HepG2 (cell line): ENCODE results near the gene SMPD2. TPM values are rescaled to one million over a fixed set of nuclear protein-coding genes. Genes with fewer than 3 reads are reported as not detected.
"Not testable (repeated sequence)": the region's sequence is repeated elsewhere in the genome, so short reads cannot be mapped to it uniquely, and the experiment has no call there.

Experiments
- ATAC-seq: fragments of 200-7000 bp; cut with Tn5 transposase; 3 replicates; pipeline ENCODE4 v1.9.1; 2020; ENCODE audit warnings: mild to moderate bottlenecking, moderate library complexity
- BruUV-seq: library from RNA; stranded (reverse); fragments of 400-500 nt; replicated peaks from 2 replicates; lab custom pipeline; 2021; lab: Mats Ljungman, UMichigan
- CTCF ChIA-PET: fragments of 300-600 bp; formaldehyde crosslinking; extraction: SDS; loops from one replicate; lab custom pipeline; 2021; ENCODE audit warnings: low total read pairs, inconsistent platforms, low intra/inter-chr PET ratio; lab: Yijun Ruan, JAX
- POLR2A ChIA-PET: fragments of 350-600 bp; sonication (Branson Sonifier 250); formaldehyde crosslinking; loops from one replicate; lab custom pipeline; 2020; ENCODE audit warnings: antibody characterized with exemption, inconsistent platforms; lab: Yijun Ruan, JAX
- DNase-seq: peaks from one replicate; pipeline ENCODE4 v3.0.0-alpha.2; 2015; ENCODE audit warnings: low spot score
- FAIRE-seq: peaks from 3 replicates; lab custom pipeline; 2011; peaks lifted over from hg19 to GRCh38; lab: Jason Lieb, UNC
- H2AFZ ChIP-seq: one replicate; pipeline ENCODE4 v1.6.1; 2011; ENCODE audit warnings: low read length, inconsistent platforms
- H3K27ac ChIP-seq: fragments of 300-600 bp; 3 replicates; pipeline ENCODE4 v1.8.0; 2011; ENCODE audit warnings: mixed run types, mild to moderate bottlenecking, mixed read lengths, low read length, inconsistent platforms; ENCODE audit not compliant: insufficient read depth; ENCODE audit errors: extremely low read length
- H3K27me3 ChIP-seq, 2 experiments: fragments of 200-600 bp in 1 of 2; 2 replicates in 1 of 2; 3 replicates in 1 of 2; pipeline versions ENCODE4 v1.6.0 to v1.8.0; 2011; ENCODE audit warnings: low read length in 2 of 2, mild to moderate bottlenecking in 2 of 2, moderate library complexity in 2 of 2, inconsistent platforms in 1 of 2; ENCODE audit not compliant: insufficient read depth in 2 of 2, control insufficient read depth in 1 of 2
- H3K36me3 ChIP-seq, 2 experiments: fragments of 200-600 bp in 1 of 2; replicated peaks in 1 of 2; 2 replicates in 1 of 2; 3 replicates in 1 of 2; pipeline versions ENCODE4 v1.5.1 to v1.8.0; 2011; ENCODE audit warnings: low read length in 2 of 2, inconsistent platforms in 1 of 2; ENCODE audit not compliant: insufficient read depth in 2 of 2, control insufficient read depth in 1 of 2
- H3K4me1 ChIP-seq: 2 replicates; pipeline ENCODE4 v1.5.1; 2012; ENCODE audit warnings: low read length, inconsistent platforms; ENCODE audit not compliant: insufficient read depth
- H3K4me2 ChIP-seq: 2 replicates; pipeline ENCODE4 v1.6.0; 2011; ENCODE audit warnings: low read depth, low read length, inconsistent platforms
- H3K4me3 ChIP-seq, 3 experiments: fragments of 200-600 bp in 1 of 3; sonication (generic), shearing (Covaris generic) in 1 of 3; replicated peaks in 1 of 3; 2 replicates each; pipeline ENCODE4 v1.5.1; 2011 to 2016; ENCODE audit warnings: low read length in 3 of 3, inconsistent platforms in 2 of 3, low read depth in 2 of 3, mild to moderate bottlenecking in 2 of 3, control low read depth in 1 of 3, mixed read lengths in 1 of 3; ENCODE audit not compliant: insufficient read depth in 1 of 3
- H3K79me2 ChIP-seq: one replicate; pipeline ENCODE4 v1.6.1; 2011; ENCODE audit warnings: low read length, inconsistent platforms; ENCODE audit not compliant: insufficient read depth
- H3K9ac ChIP-seq: 2 replicates; pipeline ENCODE4 v1.6.0; 2011; ENCODE audit warnings: mild to moderate bottlenecking, low read depth, low read length, inconsistent platforms; ENCODE audit not compliant: insufficient read depth
- H3K9me3 ChIP-seq: 2 replicates; pipeline ENCODE4 v1.5.1; 2012; ENCODE audit warnings: mild to moderate bottlenecking, low read length
- H4K20me1 ChIP-seq: 2 replicates; pipeline ENCODE4 v1.6.0; 2011; ENCODE audit warnings: inconsistent platforms, mild to moderate bottlenecking, low read length, moderate library complexity; ENCODE audit not compliant: insufficient read depth
- CC2D1A ChIP-seq: sonication (generic); formaldehyde crosslinking; IDR thresholded peaks from 2 replicates; pipeline ENCODE4 v1.8.1; 2023; ENCODE audit warnings: mild to moderate bottlenecking, missing genetic modification reagents
- CEBPZ ChIP-seq: IDR thresholded peaks from 2 replicates; pipeline ENCODE4 v1.6.1; 2012; ENCODE audit warnings: low read length, improper control_type of control experiment
- CSRNP1 ChIP-seq: sonication (generic); formaldehyde crosslinking; IDR thresholded peaks from 2 replicates; pipeline ENCODE4 v1.8.1; 2023; ENCODE audit warnings: mild to moderate bottlenecking, missing genetic modification reagents
- KDM4B ChIP-seq: sonication (generic); formaldehyde crosslinking; IDR thresholded peaks from 2 replicates; pipeline ENCODE4 v1.4.0; 2020; ENCODE audit warnings: missing genetic modification reagents
- NKX3-1 ChIP-seq: sonication (generic); formaldehyde crosslinking; IDR thresholded peaks from 2 replicates; pipeline ENCODE4 v1.5.0; 2020; ENCODE audit warnings: missing genetic modification reagents
- RBFOX2 ChIP-seq: fragments of 200-400 bp; formaldehyde crosslinking; IDR thresholded peaks from 2 replicates; pipeline ENCODE4 v1.6.1; 2017; ENCODE audit warnings: low read depth, mild to moderate bottlenecking, low read length
- RFX5 ChIP-seq: IDR thresholded peaks from 2 replicates; pipeline ENCODE4 v1.6.1; 2011; ENCODE audit warnings: low read depth, low read length, improper control_type of control experiment
- ZFP82 ChIP-seq: sonication (generic); formaldehyde crosslinking; IDR thresholded peaks from 2 replicates; pipeline ENCODE4 v1.5.1; 2020; ENCODE audit warnings: mild to moderate bottlenecking, missing genetic modification reagents, borderline replicate concordance
- ZNF329 ChIP-seq: sonication (generic); formaldehyde crosslinking; IDR thresholded peaks from 2 replicates; pipeline ENCODE4 v1.9.0; 2021; ENCODE audit warnings: low read depth, mild to moderate bottlenecking, missing genetic modification reagents
- ZNF367 ChIP-seq: sonication (generic); formaldehyde crosslinking; IDR thresholded peaks from 2 replicates; pipeline ENCODE4 v1.4.0; 2020; ENCODE audit warnings: missing genetic modification reagents, borderline replicate concordance
- ZNF839 ChIP-seq: sonication (generic); formaldehyde crosslinking; IDR thresholded peaks from 2 replicates; pipeline ENCODE4 v1.4.0; 2020; ENCODE audit warnings: missing genetic modification reagents, mild to moderate bottlenecking, borderline replicate concordance
- WGBS: methylation state at CpG from one replicate; pipeline ENCODE4 v1.1.6; 2017; ENCODE audit warnings: low lambda C conversion rate; 5-methylcytosine and 5-hydroxymethylcytosine counted together
- in situ Hi-C: cut with HindIII; loops from 2 replicates; pipeline ENCODE4 v1.10.0; 2017; ENCODE audit warnings: low pct_unique_long_range_greater_than_20kb; ENCODE audit not compliant: extremely low pct_ligation_motif_present
- intact Hi-C: fragments of 100-400 bp; cut with micrococcal nuclease; formaldehyde crosslinking; loops from one replicate; pipeline ENCODE4 v1.10.0; 2022; ENCODE audit not compliant: unreplicated experiment
- polyA plus RNA-seq, 8 experiments: library from polyadenylated mRNA; depleted of rRNA in 3 of 8; stranded (reverse) in 7 of 8; unstranded in 1 of 8; fragments of >200 nt; fragmentation: Illumina TruSeq in 4 of 8; extraction: Trizol in 4 of 8; gene quantifications; 2 replicates each; pipeline versions ENCODE4 v1.2.1 to v1.2.3, GENCODE V29; 2011 to 2016; ENCODE audit warnings: low read depth in 4 of 8, missing spikeins in 1 of 8, mixed read lengths in 1 of 8; ENCODE audit not compliant: insufficient read depth in 1 of 8
- total RNA-seq, 5 experiments: library from RNA; depleted of rRNA; stranded (reverse); fragments of >200 nt; fragmentation: Illumina TruSeq; extraction: Trizol; gene quantifications; 2 replicates each; pipeline ENCODE4 v1.2.3, GENCODE V29; 2016; ENCODE audit warnings: low read depth in 1 of 5

Gene SMPD2
- total and polyA plus RNA-seq, 2 of the 13 experiments (the other 11 are each of a cell fraction or from before 2014, with no cell fraction given), result 5.9 to 10.6 TPM

DNA sequence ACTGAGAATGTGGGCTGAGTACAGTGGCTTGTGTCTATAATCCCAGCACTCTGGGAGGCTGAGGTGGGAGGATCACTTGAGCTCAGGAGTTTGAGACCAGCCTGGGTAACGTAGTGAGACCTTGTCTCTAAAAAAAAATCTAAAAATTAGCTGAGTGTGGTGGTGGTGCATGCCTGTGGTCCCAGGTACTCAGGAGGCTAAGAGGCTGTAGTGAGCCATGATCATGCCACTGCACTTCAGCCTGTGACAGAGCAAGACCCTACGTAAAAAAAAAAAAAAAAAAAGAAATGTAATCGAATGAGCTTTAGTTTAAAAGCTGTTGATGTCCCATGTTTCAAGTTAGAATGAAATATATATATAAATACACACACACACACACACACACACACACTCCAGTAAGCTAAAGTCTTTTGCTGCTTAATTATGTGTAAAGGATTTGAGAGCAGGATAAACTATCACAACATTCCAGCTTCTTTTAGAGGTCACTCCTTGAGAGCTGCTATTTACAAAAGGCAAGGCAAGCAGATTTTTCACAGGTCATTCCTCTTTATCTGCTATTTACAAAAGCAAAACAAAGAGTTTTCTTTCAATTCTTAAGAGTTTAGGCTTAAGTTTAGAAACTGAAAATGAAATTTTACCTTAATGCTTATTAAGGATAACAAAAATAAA, 19.8 kb downstream of the SMPD2 start (continued):
- TF ChIP-seq CSRNP1 (no peak), ZNF839 (CRISPR knock-in tag) (no peak), KDM4B (CRISPR knock-in tag) (no peak), RFX5 (no peak), ZNF329 (CRISPR knock-in tag) (no peak), NKX3-1 (CRISPR knock-in tag) (no peak), CEBPZ (no peak), ZNF367 (no peak), ZFP82 (CRISPR knock-in tag) (no peak), CC2D1A (no peak), RBFOX2 (no peak)

- FAIRE-seq, POLR2A ChIA-PET, H3K27me3 ChIP-seq, H3K79me2 ChIP-seq, H2AFZ ChIP-seq, H3K27ac ChIP-seq, H3K4me2 ChIP-seq, H3K9ac ChIP-seq, H3K4me3 ChIP-seq, intact Hi-C loops, CTCF ChIA-PET, H4K20me1 ChIP-seq, DNase-seq, BruUV-seq, in situ Hi-C loops, ATAC-seq, H3K9me3 ChIP-seq: not testable (repeated sequence)
- Histone ChIP-seq H3K4me1 (peaks cover 11% of the 10 kb centered on the region), H3K36me3 (peaks cover 6 to 27% of the 10 kb centered on the region in 2 experiments; a peak in 4 of 5 replicates)
- 97% methylated on average over 1 of the region's 1 CpG for WGBS
Observed at GRCh38 chr6:109461205-109461604, 20.7 kb downstream of the SMPD2 start.
